GM18499 (cell line): ENCODE data around the gene FRMD3.

Experiments
- ATAC-seq: cut with Tn5 transposase; IDR thresholded peaks from one replicate; pipeline ENCODE4 v1.9.1; 2021; ENCODE audit warnings: moderate number of reproducible peaks; ENCODE audit not compliant: insufficient read depth, unreplicated experiment

Gene FRMD3

DNA sequence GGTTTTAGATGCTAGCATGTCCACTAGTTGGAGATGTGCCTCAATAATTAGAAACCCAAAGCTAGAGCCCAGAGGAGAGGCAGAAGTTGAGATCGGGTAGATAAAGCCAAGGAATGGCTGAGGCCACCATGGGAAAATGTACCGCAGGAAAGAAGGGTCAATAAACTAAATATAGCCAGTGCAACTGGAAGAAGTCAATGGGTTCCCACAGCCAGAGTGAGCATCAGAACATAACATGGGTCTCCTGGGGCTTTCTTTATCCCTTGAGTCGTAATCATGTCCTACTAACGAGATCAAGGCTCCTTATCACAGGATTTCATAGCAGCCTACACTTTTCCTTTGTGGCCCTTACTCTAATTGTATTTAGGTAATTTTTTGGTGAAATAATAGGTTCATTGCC lies 61.7 kb downstream of the FRMD3 start:
- ATAC-seq: no peak

DNA sequence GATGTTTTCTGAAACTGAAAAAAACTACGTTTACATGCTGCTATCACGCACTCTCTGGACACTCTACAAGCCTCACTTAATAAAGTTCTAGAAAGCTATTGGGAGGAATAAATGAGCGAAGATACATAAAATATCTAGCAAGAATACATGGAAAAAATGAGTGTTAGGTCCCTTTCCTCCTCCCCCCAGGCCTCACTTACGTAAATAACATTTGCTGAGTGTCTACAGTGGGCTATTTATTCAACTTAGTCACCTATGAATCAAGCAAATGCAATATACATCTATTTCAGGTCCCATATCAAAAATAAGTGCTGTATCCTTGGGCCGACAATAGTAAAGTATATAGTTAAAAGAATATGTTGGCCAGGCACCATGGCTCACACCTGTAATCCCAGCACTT lies 62.5 kb downstream of the FRMD3 start:
- no peak for ATAC-seq

DNA sequence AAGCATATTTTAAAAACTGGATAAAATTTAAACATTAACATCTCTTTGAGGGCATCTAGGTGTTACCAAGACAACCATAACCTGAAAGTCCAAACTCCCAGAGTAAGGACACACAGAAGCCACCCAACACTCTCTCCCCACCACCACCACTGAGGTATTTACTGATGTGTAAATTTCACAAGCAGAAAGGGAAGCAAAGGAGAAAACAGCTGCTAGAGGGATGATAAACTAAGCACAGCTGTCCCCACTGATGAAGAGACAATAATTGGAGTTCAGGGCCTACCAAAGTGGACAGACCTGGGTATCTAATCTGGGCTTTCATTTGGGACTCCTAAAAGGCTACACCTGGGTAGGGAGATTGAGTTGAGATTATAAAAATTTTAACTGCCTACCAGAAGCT lies 63.6 kb downstream of the FRMD3 start:
- ATAC-seq: no peak

DNA sequence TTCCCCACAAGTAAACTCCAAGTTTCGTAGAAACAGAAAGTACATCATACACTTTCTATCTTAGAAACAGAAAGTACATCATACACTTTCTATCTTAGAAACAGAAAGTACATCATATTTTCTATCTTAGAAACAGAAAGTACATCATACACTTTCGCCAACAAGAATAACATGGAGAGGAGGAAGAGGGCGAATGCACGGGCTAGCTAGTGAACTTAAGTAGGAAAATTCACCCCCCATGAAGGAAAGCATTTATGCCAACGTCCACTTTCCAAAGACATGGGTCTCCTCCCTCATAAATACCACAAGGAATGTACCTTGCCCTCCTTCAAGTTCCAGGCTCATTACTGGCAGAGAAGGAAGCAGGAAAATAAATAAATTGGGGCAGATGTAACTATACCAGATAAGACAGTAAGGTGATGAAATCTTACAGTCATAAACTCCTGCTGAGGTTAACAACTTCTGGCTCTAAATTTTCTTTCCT lies 64.7 kb downstream of the FRMD3 start:
- ATAC-seq: peak; percentile 96

DNA sequence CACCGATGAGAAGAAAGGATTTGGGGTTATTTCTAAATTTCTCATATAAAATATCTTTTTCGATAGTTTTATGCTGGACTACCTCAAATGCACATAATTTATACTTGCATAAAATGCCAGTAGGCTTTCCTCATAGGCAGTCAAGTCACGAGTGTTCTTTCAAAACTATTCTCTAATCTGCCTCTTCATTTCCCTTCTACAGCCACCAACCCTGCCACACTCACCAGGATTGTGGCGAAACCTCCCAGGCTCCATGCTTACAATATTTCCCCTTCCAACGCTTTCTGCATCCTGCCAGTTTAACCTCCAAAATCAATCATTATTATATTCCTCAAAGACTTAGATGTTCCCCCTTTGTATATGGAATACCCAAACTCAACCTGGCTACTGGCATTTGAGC lies 65.4 kb downstream of the FRMD3 start:
- ATAC-seq: no peak

DNA sequence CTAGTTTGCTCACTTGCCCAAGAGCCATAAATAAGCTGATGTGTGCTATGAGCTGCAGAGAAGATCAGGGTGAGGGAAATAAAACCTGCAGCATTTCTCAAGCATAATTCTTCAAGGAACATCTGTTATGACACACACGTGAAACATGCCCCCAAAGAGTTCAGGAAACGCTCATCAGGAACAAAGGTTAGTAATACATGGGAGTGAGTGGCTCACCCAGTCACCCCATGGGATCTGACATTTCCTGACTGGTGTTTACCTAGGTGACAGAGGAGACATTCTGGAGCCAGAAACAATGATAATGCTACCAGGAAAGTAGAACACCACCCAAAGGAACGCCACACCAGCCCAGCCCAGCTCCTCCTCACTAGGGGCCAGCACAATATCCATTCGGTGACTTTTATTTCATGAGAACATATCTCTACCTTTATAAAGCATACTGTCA lies 66.0 kb downstream of the FRMD3 start:
- no peak for ATAC-seq

DNA sequence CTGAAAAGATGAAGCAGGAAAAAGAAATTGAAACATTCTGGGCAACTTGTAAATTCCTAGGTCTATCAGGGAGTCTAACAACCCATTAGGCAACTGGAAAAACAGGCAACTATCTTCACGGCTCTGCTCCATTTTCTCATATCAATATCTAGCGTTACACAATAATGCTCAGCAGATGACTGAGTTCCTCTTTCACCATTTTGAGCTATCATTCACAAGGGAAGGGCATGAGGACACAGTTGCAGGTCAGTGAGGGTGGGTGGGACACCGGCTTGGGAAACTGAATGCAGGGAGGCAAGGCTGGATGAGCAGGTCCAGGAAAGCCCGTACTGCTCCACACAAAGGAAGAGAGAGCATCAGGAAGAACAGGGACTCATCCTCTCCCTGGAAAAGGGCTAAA lies 67.0 kb downstream of the FRMD3 start:
- ATAC-seq: no peak

DNA sequence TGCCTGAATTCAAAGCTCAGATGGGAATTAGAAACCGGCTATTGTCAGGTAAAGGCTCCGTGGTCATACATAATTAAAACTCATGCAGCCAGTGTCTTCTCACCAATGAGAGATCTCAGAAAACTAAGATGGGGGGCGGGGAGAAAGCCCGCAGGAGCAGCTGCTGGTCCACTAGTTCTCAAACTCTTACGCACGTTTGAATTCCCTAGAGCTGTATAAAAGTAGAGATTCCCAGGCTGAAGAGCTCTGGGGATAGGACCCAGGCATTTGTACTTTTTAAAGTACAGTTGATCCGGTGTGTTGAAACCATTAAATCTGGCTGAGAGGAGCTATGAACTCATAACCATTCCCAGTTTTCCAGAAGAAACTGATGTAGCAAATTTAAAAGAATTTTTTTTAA lies 68.5 kb downstream of the FRMD3 start:
- ATAC-seq: no peak

DNA sequence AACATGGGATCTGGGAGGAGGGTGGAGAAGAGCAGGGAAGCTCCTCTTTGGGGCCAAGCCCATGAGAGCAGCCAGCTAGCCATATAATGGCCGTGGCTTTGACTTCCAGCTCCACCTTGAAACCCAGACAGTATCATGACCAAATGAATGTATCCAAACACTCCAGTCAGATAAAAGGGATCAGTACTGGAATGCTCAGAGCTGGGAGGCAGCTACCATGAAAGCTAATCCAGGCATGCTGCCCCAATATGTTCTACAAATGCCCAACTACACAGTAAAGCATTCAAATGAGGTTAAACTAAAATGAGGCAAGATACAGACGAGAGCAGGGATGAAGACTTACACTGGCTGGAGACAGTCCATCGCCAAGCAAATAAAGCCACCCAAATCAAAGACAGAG lies 69.4 kb downstream of the FRMD3 start:
- no peak for ATAC-seq

DNA sequence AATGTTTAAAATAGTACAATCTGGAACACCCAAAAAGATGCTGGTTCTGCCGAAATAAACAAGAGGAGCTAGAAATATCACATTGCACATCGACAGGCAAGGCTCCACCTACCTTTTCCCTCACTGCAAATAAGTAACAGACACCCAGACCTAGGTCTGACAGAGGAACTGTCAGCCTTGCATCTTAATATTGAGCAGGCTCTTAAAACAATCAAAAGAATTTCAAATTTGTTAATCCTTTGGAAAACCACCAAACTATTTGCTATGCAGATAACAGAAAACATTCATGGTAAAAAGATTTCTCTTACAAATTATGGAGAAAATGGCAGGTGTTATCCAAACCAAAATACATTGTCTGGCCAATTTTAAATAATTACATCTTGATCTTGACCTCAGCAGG lies 71.3 kb downstream of the FRMD3 start:
- ATAC-seq: no peak

DNA sequence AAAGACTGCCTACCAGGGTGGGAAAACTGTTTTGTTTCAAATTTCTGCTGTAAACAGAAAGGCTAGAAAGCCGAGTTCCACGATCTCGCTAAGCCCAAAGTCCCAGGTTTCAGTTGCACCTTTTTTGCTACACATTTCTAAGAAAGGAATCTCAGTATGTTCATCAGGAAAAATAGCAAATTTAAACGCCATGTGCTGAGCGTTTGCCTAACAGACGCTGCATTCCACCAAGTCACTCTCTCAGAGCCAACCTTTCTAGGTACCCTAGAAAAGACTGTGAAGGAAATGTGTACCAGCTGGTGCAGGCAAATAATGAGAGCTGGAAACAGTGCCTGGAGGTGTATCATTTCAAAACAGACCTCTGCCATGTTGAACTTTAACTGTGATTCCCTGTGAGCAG lies 71.8 kb downstream of the FRMD3 start:
- no peak for ATAC-seq

DNA sequence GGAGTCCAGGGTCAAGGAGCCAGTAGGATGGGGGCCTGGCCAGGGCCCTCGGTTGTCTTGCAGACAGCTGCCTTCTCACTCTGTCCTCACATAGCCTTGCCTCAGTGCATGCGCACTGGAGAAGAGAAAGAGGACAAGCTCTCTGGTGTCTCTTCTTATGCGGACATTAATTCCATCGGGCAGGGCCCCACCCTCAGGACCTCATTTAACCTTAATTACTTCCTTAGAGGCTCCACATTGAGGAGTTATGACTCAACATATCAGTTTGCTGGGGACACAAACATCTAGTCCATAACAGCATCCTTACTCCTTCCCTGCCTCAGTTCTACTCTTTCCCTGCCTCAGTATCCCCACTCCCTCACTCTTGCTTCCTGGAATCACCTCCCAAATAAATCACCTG lies 78.4 kb downstream of the FRMD3 start:
- no peak for ATAC-seq

DNA sequence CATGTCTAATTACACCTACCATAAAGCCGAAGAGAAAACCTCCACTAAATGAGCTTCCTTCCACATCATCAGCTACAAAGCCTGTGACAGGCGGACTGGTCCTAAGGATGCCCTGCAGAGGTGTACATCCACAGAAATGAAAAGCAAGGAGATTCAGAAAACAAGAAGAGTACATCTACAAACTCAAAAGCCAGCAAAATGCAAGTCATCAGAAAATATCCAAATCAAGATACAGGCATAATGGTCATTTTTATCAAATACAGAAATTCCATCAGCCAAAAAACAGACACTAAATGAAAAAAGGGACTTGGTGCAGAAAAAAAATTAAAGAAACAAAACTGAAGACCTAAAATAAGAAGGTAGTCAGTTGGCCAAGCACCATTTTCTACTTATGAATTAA lies 79.7 kb downstream of the FRMD3 start:
- no peak for ATAC-seq

DNA sequence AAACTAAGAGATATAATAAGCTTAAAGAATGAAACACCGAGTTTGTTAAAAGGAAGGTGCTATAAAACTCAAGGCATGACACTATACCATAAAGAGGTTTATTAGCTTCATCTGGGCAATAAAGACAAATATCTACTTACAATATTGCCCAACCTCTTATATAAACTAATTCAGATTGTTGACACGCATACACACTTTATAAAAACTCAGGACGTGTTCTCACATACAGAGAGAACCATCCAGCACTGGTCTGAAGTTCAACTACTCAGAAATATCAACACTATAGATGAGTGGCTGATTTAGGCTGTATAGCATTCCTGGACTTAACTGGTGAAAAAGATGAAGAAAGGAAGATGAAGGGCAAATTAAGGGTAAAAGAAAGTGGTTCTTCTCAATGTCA lies 81.2 kb downstream of the FRMD3 start:
- no peak for ATAC-seq

DNA sequence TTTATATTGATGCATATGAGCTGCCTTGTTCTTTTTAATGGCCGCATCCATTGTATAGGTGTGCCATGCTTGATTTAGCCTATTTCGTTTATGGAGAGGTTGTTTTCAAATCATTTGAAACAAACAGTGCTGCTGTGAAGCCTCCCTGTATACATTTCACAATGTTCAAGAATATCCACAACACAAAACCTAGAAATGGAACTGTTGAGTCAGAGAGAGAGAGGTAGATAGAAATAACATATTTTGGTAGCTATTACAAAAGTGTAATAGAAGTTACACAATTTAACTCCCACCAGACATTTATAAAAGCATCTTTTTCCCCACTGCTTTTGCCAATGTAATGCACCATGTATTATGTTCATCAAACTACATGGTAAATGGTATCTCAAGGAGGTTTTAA lies 82.0 kb downstream of the FRMD3 start:
- ATAC-seq: no peak

DNA sequence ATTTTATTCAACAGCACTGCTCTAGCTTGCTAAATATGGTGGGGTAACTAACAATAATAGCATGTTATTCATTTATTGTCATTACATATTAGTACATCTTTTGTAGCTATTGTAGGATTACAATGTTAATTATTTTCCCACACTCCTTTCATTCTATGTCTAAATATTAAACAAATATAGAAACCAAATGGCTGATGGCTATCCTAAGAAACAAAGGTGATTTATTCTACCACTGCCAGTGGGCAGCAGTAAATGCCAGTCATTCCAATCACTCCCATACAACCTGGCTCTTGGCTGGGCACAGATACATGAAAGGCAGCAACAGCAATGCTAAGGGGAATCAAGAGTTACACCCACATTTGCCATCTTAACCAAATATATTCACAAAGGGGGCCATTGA lies 84.1 kb downstream of the FRMD3 start:
- no peak for ATAC-seq

DNA sequence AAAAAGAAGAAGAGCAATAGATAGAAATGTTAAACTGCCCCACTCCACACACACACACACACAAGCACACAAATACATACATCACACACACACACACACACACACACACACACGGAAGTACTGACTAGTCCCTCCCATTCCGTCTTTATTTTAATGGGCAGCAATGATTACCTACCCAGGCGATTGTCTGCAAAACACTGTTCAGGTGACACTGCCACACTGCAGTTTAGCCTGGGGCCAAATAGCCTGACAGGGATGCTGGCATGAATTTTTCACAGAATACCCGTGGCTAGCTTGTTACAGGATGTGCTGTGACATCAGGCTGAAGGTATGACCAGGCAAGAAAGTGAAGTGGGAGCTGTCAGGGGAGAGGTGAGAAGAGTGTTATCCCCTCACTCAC lies 86.9 kb downstream of the FRMD3 start:
- ATAC-seq: no peak

DNA sequence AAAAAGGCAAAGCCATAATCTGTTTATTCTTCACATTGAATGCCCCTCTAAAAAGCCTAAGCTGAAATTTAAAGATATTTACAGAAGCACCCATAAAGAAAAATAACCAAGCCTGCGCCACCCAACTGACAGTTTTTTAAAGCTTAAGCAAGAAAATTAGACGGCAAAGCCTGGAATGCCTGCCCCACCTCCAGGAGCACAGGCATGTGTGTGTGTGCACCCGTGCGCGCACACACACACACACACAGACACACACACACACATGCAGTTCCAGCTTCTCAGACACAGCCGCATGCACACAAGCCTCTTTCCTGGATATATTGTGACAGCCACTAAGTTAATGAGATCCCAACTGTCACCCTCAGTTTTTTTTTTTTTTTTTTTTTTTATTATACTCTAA lies 88.2 kb downstream of the FRMD3 start:
- ATAC-seq: no peak

DNA sequence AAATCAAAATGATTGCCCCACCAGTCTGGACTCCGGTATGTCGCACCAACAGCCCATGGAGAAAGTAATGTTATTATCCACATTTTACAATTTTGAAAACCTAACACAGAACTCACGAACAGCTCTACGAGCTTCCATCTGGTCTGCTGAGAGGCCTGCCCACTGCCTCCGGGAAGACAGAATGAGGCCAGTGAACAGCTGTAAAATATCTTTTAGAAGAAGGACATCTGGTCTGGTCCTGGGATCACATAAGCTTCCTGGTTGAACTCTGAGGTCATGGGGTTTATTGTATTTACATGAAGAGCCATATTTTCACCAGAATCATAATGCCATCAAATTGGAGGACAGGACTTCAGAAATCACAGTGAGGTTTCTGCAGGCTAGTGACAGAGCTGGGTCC lies 89.0 kb downstream of the FRMD3 start:
- ATAC-seq: no peak

DNA sequence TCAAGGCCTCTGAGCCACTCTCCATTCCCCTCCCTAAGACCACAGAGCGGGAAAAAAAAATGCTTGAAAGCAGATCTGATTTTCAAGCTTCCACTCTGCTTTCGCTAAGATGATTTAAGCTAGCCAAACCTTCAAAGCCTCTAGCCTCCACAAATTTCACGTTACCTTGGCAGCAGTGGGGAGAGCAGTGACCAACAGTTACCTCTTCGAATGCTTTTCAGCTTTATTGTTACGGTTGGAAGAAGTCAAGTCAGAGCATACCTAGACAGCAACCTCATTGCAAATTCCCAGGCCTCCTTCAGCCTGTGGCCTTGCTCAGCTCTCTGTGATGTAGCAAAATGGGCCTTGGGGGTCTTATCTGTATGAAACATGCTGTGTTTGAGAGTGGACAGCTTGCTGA lies 89.6 kb downstream of the FRMD3 start:
- ATAC-seq: no peak

DNA sequence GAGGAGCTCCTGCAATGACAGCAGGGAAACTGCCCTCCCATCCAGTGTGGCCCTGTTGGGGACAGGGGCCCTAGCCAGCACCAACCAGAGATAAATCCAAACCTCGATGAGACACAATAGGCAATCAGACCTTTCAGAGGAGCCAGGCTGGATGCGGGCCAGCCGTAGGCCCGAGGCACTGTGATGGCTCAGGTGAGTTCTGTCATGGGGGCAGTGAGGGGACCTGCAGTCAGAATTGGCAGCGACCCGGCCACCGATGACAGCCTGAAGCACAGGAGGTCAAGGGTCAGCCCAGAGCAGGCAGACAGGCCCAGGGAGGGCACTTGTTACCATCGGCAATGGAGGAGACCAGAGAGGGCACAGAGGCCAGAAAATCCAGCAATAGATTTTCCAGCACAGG lies 90.8 kb downstream of the FRMD3 start:
- ATAC-seq: no peak

DNA sequence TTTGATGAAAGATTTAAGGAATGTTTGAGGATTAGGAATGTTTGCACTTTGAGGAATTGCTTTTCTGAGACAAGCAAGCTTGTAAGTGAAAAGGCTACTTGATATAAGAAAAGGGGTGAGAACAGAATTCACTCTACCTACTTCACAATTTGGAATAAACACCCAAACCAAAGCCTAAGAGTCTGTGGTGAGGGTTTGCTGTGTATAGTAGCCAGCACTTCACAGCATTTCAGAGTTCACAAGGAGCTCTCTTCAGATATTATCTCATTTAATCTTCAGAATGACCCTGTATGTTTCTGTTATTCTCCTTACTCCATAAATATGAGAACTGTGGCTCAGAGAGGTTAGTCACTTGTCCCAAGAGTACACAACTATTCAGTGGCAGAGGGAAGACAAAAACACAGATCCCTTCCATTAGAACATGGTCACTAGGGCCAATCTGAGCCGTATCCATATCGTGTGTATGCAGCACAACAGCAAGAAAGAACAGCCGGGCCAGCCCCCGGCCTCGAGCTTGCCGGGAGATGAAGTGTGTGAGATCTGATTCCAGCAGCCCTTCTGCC lies 92.4 kb downstream of the FRMD3 start:
- ATAC-seq: no peak

DNA sequence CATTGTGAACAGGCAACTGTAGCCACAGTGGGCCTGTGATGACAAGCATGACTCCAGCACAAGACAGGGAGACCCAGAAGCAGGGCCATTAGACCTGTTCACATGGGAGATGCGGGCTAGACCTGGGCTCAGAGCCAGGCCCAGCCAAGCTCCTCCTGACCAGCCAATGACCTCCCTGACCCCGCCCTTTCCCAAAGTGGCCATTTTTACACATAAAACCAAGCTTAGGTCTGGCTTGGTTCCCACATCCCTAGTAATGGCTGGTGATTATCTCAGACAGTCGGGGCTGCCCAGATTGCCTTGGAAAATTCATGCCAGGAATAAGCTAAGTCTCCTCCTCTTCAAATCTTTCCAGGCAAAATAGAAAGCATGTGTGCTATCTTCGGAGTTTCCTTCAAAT lies 94.1 kb downstream of the FRMD3 start:
- ATAC-seq: no peak
